Stimulated activated CD4-positive, alpha-beta T cell treated with anti-CD3 and anti-CD28 coated beads, Interleukin-1b, Interleukin-23, amount 100 ng/mL, for 24 hours (primary cell): ENCODE data around the gene RAPGEF5.

Experiments used
- DNase-seq, 4 experiments: peaks; one replicate each; pipeline ENCODE4 v3.0.0-alpha.2; 2020; ENCODE audit warnings: low read depth in 4 of 4, low spot score in 1 of 4

The RAPGEF5 gene, protein sequence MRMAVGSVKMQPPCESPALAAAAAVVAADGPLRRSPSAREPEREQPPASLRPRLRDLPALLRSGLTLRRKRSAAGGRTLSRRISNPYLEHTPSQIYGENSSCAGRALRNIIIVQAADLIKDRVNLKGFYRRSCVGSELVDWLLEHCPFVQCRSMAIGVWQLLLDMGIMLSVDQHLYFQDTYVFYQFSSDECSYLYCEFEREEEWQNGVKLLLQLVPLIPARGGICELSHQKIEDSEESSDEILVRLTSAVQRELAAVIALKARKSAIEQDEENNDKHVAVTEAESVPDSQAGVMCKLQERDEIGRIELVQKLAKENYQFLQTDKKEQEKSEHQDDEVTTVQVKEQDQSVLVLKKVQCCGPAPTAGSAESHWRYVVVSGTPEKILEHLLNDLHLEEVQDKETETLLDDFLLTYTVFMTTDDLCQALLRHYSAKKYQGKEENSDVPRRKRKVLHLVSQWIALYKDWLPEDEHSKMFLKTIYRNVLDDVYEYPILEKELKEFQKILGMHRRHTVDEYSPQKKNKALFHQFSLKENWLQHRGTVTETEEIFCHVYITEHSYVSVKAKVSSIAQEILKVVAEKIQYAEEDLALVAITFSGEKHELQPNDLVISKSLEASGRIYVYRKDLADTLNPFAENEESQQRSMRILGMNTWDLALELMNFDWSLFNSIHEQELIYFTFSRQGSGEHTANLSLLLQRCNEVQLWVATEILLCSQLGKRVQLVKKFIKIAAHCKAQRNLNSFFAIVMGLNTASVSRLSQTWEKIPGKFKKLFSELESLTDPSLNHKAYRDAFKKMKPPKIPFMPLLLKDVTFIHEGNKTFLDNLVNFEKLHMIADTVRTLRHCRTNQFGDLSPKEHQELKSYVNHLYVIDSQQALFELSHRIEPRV

DNA sequence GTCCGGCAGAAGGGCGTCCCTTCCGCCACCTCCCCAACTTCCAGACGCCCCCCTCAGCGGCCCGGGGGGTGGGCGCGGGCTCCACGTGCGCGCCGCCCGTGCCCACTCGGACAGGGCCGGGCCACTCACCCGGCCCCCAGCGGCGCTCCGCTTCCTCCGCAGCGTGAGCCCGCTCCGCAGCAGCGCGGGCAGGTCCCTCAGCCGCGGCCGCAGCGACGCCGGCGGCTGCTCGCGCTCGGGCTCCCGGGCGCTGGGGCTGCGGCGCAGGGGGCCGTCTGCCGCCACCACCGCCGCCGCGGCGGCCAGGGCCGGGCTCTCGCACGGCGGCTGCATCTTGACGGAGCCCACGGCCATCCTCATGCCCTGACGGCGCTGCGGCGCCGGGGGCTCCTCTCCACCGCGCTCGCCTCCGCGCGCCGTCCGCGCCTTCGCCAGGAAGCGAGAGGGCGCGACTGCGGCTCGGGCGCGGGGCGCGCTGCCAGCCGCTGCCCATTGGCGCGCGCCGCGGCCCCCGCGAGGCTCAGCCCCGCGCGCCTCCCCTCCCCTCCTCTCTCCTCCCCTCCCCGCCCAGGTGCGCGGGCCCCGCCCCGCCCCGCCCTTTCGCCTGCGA, at the start of gene RAPGEF5:
TSS of gene RAPGEF5 (minus strand) at position 454 of the 610 bp plus-strand sequence. CDS start at position 360, 94 bp downstream.
- no peak for DNase-seq

DNA sequence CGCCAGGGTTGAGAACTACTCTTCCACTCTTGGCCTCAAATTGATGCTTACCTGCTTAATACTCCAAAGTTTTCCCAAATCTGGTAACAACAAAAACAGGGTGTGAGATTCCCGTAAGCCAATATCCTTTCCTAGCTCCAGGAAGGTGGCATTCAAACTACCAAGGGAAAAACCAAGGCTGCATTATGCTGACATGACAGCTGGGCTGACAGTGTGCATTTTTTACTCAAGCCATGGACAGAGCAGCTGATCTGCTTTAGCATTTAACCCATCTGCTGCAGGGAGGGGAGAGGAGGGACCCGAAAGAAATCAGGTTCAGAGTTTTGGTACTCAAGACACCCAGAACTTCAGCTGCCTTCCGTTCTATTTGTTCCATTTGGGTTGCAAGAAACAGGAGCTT, 49.8 kb upstream of the RAPGEF5 start:
- DNase-seq: no peak

DNA sequence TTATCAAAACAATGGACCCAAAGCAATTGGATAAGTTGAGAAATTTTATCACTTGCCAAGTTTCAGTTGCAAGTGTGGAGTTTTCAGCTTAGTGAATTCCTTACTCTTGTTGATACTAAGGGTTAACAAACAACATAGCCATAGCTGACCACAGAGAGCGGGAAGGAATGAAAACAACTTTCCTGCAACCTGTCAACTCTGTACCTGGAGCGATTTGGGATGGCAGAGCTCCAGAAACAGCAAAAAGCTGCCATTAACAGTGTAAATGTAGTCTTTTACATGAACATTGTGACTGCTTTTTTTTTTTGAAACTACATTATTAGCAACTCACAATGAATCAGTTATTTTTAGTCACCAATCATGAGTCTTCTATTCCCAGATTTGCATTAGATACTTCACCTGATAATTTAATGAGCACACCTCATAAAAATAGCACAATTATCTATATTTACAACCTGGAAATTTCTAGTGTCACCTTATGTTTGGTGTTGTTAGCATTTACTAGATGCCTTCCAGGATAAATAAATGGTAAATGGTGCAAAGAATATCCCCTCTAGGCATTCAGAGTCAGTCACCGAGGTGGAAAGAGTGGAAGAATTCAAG, 47.6 kb upstream of the RAPGEF5 start:
- no peak for DNase-seq

DNA sequence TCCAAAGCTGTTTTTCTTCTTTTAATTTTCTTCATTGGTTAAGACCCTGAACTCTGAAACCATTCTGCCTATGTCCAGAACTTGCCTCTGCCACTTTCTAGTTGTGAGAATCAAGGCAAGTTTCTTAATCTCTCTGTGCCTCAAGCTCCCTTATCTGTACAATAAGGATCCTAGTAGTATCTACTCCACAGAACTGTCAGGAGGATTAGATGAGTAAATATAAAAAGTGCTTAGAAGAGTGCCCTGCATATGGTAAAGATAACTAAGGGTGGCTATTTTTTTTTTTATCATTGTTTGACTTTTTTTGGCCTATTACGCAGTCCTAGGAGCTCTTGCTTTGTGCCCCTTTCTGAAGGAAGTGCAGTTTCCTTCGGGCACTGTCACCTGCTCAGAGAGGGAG, 46.4 kb upstream of the RAPGEF5 start:
- DNase-seq: no peak

DNA sequence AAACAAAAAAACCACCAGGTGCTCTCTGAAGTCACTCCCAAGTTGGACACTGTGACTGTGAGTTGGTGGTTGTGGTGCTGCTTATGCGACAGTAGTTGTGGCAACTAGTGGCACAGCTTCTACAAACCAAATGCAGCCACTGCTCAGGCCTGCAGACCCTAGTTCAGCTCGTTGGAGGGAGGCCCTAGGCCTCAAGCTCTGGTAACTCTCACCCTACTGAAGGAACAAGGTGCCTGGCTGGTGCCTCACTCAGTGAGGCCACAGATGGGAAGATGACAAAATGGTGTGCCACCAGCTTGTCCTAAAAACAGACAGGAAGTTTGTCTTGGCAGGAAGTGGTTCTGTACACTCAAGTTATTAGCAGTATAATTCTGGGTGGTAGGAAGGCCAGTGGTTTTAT, 45.3 kb upstream of the RAPGEF5 start:
- no peak for DNase-seq

DNA sequence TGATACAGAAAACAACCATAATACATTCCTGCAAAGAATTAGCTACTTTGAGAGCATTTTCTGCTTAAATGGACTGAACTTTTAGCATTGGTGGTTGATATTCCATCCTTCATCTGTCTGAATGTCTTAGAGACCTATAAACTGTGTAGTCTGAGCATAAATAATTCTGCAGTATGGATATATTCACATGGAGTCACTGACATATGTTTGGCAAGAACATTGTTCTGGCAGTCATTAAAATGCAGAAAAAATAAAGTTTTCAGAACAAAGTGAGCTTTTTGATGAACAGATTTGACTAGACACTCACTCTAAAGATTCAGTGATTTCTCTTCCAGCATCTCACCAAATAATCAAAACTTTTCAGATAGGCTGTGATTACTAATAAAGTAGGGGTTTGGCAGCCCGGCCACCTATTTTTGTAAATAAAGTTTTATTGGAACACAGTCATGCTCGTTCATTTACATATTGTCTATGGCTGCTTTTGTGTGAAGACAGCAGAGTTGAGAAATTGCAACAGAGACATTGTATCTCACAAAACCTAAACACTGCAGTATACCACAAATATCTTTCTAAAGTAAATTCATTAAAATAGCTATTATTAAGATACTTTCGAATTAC, 44.1 kb upstream of the RAPGEF5 start:
- no peak for DNase-seq

DNA sequence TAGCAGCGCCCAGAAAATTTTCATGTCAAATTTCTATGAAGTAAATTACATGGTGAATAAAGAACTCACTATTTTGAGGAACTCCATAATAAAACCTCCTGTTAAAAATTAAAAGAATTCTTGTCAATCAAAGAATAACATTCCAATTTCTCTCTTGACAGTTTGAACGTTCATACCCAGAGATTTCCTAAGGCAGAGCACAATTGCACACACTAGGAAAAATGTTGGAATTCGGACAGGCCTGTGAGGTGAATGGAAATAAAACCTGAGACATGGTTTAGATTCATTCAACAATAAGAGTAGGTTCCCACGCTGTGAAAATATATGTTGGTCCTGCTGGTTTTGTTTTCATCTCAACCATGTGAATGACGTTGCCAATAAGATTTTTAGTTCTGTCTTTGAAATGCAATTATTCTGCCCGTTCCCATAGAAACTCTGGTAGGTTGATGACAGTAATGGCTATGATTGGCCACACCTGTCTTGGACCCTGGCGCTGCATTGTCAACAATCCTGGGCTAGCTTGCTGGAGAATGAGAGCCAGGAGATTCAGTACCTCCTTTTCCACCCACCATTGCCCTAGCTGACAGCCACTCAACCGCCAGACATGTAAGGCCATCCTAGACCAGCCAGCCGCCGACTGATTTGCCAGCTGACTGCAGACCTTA, 43.3 kb upstream of the RAPGEF5 start:
- DNase-seq: no peak

DNA sequence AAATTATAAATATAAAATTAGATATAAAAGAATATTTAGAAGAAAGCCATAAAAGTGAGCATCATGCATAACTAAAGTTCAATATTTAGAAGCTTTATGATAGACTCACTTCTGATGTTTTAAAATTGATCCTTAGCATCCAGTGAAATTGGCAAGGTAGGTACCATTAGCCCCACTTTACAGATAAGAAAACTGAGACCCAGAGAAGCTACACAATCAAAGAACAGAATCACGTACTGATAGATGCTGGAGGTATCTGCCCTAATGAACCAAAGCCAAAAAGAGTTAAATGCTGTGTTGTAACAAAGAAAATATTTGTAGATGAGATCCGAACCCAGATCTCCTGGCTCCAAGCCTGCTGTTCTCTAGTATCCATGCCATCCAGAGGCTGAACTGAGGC, 42.6 kb upstream of the RAPGEF5 start:
- no peak for DNase-seq

DNA sequence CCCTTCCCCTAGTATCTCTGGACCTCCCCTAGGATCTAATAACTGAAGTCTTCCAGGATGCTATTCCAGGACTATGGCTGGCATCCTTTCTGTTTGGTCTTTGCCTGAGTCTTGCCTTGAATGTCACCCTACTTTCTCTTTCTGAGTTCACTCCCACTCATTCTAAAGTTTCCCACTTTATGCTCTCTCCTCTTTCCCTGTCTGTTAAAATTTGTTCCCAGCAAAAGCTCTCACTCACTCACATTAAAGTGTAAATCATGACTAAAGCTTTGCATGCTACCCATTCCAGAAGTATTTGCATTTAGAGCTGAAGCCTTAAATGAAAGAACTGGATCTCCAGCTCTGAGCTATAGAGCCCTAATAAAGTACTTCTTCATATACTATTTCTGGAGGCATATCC, 42.1 kb upstream of the RAPGEF5 start:
- DNase-seq: no peak

DNA sequence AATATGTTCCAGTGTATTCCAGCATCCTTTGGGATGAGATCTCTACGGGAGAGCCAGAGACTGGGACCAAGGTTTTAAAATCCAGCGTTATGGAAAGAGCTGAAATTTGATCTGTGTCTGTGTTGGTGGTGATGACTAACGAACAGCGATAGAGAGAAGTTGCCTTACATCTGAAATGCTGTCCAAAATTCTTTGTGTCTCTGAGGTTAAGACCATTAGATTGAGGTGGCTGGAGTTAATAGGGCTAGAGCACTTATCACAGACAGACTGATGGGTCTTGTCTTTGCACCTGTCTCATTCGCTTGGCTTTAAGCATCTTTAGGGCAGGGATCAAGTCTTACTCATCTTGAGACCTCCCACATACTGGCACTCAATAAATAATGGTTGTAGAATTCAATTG, 41.0 kb upstream of the RAPGEF5 start:
- no peak for DNase-seq

DNA sequence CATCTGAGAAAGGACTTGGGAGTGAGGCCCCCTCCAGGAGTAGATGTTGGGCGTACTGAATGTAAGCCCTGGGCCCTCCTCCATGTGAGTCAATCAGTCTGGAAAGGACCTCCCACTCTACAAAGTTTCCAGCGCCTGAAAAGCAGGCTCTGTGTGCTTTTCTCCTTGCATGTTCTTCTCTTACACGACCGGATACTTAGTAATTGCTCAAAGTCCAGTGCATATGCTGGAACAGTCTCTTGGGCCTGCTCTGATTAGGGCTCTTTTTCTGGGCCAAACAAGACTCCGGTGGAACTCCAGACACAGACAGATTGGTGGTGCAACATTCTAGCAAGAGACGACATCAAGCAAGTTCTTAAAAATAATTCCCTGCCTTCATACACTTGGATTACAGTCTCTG, 38.3 kb upstream of the RAPGEF5 start:
- DNase-seq: no peak

DNA sequence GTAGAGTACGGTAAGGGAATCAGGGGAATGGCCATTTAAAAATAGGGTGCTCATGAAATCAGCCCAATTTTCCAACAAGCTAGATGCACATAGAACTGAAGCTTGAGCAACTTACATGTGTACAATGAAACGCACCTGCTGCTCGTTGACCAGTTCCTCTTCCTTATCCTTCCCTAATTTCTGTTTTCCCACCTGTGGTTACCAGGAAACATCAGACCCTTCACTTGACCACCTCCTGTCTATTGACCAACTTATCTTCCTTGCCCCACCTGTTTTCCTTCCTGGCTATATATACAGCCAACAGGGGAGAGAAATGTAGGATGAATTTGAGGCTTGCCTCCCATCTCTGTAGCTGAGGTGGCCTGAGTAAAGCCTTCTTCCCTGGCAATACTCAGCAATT, 37.8 kb upstream of the RAPGEF5 start:
- DNase-seq: no peak

DNA sequence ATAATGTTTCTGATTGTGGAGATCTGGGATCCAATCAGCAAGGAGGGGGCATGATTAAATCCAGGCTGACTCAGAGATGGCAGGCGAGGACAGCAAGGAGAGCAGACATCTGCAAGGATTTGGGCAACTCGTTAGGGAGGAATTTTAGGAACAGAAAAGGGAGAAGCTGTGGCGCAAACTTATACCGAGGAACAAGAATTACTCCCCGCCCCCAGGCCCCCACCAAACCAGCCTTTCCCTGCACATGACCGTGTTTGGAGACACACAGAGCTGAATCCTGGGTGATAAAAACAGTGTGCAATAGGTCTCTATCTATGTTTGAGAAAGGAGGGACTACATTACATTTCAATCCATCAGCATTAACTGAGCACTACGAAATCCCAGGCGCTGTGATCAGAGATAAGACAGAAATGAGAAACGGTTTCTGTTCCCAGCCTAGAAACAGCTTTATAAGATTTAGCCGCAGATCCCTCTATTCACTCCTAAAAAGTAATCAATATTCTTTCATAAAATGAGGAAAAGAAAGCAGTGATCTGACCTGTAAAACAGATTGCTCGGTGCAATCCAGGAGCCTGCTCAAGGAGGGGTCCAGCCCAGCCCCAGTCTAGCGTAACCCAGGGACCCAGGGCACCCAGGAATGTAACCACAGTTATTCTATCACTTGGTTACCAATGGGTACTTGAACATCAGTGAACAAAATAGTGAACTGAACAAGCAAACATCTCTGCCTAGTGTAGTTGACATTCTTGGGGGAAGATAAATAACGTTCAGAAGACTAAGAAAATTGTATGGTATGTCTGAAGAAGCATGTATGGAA, 37.2 kb upstream of the RAPGEF5 start:
- no peak for DNase-seq

DNA sequence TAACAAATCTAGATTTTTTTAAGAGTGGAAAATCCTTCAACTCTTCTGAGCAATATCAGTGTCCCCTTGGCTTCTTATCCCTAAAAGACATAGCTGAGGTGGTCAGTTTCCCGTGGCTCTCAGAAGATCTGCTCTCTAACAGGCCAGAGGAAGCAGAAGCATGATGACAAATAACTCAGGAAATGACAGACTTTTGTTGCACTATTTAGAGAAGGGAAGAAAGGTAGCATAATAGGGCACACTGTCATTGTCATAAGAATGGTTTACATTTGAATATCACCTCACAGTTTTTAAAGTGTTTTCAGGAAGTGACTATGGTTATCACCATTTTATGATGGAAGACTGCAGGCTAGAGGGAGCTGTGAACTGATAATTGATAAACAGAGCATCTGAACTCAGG, 33.6 kb upstream of the RAPGEF5 start:
- no peak for DNase-seq

DNA sequence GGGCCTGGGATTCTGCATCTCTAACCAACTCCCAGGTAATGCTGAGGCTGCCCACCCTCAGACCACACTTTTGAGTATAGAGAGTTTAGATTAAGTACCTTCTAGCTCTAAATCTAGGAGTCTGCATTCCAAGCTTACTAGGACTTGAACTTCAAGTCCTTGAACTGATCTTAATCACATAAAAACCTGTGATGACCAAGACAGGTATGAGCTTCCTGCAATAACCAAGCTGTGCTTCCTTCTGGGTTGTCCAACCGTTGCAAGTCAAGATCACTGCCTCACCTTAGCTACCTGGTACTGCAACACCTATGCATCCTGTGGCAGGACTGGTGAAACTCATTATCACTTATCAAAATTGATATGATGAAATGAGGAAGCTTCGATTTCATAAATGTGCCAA, 32.9 kb upstream of the RAPGEF5 start:
- DNase-seq: no peak

DNA sequence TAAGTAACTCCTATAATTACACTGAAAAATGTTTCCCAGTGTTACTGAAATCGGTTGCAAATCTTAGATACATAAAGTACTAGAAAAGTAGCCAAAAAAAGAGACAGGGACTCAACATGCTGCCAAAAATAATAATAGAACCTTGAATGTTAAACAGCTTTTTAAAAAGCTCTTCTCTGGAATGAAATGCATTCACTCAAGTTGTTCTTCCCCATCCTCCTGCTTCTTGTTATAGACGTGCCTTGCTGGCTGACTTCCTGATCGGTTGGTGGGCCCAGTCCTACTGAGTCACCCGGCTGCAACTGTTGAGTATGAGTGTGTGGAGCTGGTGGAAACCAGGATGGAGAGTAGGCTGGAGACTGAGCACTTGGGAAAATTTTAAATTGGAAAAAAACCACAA, 30.6 kb upstream of the RAPGEF5 start:
- DNase-seq: no peak

DNA sequence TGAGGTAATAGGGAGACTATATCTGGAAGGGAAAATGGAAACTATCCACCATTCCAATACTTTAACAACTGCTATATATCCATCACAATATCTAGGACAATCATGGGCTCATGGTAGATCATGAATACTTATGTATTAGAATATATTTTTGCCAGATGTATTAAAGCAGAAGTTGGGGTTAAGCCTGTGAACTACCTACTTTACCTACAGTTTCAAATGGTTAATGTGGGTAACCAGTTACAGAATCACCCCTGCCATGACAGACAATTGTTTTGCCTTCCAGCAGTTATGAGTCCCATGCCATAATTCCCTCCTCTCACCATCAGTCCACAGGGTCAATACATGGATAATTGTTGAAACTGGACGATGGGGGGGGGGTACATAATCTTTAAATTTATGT, 29.9 kb upstream of the RAPGEF5 start:
- DNase-seq: no peak

DNA sequence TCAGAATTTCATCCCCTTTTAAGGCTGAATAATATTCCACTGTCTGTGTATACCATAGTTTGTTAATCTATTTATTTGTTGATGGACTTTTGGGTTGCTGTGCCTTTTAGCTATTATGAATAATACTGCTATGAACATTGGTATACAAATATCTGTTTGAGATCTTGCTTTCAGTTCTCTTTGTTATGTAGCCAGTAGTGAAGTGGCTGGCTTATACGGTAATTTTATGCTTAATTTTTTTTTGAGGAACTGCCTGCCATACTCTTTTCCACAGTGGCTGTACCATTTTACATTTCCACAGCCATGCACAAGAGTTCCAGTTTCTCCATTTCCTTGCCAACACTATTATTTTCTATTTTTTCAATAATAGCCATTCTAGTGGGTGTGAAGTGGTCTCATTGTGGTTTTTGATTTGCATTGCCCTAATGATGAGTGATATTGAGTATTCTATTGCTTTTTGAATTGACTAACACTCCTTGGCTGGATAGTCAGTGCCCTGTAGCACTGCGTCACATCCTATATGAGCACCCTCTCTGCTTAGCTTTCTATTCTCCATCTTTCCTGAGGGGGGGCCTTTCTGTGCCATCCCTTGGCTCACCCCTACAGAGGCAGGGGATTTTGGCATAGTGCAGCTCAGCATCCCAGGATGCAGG, 29.4 kb upstream of the RAPGEF5 start:
- DNase-seq: no peak

DNA sequence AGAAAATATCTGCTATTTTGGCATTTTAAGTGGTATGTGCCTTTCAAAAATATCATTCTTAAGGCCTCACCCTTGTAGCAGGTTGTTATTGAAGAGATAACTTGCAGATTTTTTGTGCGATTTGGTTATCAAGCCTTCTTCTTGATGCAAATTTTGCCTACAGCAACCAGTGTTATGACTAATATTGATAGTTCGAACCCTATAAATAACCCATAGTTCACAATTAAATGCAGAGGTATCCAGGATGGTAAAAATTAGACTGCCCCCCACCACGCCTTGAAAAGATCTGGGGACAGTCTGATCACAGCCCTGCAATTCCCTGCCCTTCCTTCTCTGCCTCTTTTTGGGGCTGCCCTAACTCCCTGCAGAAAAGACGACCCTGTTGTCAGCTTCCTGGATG, 28.4 kb upstream of the RAPGEF5 start:
- DNase-seq: no peak
